HK-2 (cell line): Measurements from ENCODE around the gene ZNF326.
A peak's percentile ranks its signal among the peaks of the same experiment; 100 is the strongest.
"Not testable (repeated sequence)": the region's sequence is repeated elsewhere in the genome, so short reads cannot be mapped to it uniquely, and the experiment has no call there.

Experiments used
- DNase-seq: peaks from one replicate; pipeline ENCODE4 v3.0.0-alpha.2; 2018; ENCODE audit not compliant: unreplicated experiment

ZNF326 gene

DNA sequence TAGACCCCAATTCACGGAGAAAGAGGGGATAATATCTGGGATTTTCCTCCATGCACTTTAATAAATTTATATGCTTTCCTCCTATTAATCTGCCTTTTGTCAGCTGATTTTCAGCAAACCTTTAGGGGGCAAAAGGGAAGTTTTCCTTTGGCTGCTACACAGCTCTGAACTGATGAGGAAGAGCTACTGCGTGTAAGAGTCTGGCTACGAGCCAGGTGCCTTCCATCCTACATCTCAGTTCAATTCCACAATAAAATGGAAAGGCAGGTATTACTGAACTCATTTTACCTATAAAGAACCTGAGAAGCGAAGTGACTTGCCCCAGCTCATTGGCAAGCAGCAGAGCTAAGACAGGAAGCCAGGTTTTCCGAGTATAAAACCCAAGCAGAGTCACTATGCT lies 28.3 kb upstream of the ZNF326 start:
- no peak for DNase-seq

DNA sequence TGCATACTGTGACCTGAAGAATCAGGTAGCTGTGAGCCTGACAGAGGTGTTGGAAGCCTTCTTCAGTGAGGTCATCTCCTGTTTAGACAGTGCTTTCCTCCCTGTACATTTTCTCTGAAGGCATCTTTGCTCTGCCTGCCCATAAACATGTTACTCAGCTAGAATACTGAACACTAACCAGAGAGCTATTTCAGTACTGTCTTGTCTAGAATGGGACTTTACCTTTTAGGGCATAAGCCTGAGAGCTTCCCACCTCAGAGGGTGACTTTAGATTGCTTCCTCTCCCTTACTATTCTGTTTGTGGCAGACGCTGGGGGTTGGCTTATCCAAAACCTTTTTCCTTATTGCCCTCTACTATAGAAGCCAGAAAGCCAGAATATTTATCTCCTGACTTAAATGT lies 23.3 kb upstream of the ZNF326 start:
- no peak for DNase-seq

DNA sequence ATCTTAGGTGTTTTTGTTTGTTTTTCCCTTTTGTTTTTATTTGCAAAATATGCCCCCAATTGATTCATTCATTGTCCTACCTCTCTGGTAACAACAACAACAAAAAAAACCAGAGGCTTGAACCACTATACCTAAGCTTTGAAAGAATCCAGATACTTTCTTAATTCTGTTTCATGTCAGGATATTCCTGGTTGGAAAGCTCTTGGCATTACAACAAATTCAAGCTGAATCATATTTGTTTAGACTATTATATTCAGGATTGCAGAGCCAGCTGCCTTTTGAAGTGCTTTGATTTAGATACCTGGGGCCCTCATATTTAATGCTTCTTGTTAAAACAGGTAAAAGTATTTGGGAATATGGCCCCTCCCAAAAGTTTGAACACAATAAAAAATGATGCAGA lies 22.9 kb upstream of the ZNF326 start:
- DNase-seq = no peak

DNA sequence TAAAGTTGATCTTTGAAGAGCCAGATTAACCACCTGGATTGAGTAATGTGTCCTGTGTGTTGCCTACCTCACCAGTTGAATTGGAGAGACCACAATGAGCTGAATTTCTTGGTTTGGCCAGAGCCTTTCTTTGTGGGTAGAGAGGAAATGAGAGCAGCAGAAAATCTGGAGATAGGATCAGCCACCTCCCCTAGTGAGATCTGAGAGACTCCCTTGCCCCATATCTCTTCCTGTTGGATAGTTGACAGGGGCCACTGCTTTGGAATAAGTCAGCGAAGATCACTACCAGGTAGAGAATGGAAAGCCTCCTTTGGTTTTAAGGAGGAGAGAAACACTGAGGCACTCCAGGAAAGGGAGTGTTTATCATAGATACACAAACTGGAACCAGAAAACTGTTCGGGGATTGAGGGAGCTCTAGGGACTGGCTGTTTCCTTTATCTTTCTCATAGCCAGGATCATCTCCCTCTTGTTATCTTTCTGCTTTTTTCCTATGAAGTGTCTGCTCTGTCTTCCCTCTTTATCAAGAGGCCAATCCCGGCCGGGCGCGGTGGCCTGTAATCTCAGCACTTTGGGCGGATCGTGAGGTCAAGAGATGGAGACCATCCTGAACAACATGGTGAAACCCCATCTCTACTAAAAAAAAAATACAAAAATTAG lies 21.3 kb upstream of the ZNF326 start:
- DNase-seq = no peak

DNA sequence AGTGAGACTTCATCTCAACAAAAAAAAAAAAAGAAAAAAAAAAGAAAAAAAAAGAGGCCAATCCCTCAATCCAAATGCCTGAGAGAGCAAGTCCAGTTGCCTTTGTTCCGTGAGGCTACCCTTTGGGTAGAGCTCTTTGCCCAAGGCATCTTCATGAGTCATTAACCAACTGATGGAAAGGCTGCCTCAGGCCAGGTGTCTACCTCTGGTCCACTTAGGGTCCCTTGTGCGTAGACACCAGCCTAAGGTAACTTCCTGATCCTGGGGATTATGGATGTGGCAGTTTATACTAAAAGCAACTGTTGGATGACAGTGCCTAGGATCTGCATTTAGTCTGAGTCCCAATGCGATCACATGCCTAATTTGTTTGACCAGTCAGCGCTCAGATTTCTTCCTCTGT lies 20.7 kb upstream of the ZNF326 start:
- no peak for DNase-seq

DNA sequence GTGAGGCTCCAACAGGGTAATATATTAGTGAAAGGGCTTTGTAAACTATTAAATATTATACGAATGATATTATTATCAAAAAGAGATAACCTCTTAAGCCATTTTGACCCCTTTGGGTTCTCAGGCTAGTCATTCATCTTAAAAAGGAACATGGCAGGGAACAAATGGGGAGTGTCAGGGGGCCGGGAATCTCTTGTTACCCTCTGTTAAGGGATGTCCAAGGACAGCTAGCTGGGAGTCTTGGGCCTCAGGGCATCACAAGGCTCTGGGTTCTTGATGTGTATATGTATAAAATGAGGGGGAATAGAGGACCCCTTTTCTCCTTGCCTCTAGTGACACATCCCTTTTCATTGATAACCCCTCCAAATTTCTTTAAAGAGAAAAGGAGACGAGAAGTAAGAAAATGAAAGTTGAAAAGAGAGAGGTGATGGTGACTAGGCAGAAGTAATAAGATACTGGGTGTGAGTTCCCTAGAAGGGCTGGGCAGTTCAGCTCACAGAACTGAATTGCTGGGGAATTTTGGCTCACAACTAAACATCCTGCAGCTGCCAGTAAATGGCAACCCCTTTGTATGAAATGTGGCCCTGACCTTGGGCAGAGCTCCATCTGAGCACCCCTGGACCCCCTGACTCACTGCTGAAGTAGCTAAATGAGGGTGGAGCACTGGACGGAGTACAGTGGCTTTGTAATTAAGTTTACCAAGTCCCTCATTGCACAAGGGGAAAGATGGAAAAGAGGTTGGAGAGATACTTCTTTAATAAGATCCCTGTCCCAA lies 20.0 kb upstream of the ZNF326 start:
- no peak for DNase-seq

DNA sequence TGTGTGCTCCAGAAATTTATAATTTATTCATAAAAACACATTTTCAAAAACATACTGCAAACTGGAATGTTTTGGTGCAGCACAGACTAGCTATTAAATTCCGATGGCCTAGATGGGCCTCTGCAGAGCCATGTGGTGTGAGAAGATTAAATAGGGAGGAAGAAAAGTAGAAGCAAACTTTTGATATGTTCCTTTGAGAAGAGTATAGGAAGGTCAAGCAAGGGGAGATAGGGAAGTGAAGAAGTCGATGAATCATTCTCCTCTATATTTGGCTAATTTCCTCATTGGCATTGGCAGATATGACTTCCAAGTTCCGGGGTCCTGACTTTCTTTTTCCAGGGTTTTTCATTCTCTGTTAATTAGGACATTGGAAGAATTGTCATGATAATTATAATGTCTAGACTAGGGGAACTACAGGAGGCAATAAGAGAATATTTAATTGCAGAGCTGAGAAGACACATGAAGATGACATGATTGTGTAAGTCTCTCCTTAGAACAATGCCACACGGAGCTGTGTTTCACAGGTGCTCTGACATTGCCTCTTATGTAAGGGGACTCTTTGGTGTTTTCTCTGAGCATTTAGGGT lies 19.3 kb upstream of the ZNF326 start:
- no peak for DNase-seq

DNA sequence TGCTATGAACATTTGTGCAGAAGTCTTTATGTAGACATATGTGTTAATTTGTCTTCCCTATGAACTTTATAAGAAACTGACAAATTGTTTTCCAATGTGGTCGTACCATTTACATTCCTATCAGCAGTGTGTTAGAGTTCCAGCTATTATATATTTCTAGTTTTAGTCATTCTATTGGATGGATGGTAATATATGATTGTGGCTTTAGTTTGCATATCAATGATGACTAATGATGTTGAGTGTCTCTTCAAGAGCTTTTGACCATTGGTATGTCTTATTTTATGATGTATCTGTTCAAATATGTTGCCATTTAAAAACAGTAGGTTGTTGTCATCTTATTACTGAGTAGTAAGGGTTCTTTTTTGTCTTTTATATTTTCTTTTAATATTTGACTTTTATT lies 16.2 kb upstream of the ZNF326 start:
- no peak for DNase-seq

DNA sequence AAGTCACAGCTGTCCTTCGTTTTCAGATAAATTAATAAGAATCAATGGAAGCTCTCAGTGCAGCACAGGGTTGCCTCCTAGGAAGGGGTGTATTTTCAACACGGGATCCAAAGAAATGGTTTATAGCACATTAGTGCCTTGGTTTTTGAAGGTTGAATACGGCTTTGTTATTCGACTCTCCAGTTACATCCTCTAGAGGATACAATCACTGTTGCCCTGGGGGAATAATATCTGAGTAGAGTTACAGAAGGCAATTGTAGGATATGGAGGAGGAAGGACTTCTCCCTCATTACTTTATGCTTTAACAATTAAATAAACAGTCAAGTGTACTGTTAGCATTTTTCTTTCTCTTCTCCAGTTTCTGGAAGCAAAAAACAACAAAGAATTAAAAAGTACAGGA lies 14.3 kb upstream of the ZNF326 start:
- no peak for DNase-seq

DNA sequence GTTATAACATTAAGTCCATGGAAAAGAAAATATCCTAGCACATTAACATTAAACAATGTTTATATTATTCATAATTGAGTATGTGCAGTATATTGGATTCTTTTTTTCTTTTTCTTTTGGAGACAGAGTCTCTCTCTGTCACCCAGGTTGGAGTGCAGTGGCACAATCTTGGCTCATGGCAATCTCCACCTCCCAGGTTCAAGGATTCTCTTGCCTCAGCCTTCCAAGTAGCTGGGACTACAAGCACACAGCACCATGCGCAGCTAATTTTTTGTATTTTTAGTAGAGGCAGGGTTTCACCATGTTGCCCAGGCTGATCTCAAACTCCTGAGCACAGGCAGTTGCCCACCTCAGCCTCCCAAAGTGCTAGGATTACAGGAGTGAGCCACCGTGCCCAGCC lies 12.1 kb upstream of the ZNF326 start:
- DNase-seq = not testable (repeated sequence)

DNA sequence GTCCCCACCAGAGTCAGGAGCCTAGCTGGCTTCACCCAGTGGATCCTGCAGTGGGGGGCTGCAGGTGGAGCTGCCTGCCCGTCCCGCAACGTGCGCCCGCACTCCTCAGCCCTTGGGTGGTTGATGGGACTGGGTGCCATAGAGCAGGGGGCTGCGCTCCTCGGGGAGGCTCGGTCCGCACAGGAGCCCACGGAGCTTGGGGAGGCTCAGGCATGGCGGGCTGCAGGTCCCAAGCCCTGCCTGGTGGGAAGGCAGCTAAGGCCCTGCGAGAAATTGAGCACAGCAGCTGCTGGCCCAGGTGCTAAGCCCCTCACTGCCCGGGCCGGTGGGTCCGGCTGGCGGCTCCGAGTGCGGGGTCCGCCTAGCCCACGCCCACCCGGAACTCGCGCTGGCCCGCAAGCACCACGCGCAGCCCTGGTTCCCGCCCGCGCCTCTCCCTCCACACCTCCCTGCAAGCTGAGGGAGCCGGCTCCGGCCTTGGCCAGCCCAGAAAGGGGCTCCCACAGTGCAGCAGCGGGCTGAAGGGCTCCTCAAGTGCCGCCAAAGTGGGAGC lies 10.3 kb upstream of the ZNF326 start:
- DNase-seq = not testable (repeated sequence)

DNA sequence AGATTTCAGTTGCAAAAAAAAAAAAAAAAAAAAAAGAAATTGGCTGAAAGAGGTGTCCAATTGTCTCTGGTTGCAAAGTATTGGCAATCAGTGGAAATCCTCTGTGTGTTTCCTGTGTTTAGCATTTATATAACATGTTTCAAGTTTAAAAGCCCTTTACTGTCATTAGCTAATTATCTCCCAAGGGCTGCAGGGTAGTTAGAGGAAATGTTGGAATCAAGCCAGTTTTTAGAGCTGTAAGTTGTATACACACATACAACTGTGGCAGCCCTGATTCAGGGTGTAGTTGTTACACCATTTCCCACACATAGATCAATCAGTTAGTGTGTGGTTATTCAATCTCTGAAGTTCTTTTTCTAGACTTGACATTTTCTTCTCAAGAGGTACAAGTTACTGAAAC lies 8.9 kb upstream of the ZNF326 start:
- no peak for DNase-seq

DNA sequence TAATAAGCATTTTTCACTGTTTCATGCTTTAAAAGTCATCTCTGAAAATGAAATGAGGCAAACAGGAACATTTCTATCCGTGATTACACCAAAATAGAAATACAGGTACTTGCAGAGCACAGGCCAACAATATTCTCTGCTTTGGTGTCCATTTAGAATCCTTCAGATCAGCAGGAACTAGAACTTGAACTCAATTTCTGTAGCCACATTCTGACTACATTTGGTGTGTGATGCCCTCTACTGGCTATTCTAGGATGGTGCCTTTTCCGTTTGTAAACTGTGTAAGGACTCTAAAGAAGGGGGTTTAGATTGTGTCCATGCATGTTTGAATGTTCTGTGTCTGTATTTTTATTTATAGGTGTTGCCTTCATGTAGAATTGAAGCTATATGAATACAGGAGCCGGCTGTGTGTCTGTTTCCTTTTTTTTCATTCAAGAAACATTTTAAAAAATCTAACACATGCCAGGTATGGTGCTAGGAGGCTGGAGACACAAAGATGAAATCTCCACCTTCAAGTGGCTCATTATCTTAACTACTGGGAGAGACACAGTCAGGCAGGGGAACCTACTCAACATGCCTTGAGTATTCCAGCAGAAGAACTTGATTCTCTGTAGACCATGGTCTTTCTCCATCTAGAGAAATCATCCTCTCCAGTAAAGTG lies 7.6 kb upstream of the ZNF326 start:
- DNase-seq = peak; percentile 36

DNA sequence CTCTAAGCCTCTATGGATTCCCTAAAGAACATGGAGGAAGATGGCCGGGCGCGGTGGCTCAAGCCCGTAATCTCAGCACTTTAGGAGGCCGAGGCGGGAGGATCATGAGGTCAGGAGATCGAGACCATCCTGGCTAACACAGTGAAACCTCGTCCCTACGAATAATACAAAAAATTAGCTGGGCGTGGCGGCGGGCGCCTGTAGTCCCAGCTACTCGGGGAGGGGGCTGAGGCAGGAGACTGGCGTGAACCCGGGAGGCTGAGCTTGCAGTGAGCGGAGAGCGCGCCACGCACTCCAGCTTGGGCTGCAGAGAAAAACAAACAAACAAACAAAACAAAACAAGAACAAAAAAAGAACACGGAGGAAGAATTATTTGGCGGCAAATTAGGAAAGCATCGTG lies 5.8 kb upstream of the ZNF326 start:
- no peak for DNase-seq

DNA sequence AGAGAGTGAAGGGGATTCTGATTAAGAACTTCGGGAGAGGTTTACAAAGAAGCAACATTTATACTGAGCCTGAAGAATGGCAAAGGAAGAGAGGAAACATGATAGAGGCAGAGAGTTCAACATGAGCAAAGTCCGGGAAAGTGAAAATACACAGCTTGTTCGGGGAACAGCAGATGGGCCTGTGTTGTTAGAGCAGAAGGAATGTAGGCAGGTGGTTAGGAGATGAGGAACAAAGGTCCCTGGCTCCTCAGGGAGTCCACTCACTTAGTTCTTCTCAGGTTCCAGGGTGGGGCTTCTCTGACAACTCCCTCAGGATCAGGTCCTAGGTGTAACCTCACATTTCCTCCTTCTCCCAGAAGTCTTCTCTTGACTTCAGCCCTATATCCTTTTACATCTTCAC lies 5.1 kb upstream of the ZNF326 start:
- no peak for DNase-seq

DNA sequence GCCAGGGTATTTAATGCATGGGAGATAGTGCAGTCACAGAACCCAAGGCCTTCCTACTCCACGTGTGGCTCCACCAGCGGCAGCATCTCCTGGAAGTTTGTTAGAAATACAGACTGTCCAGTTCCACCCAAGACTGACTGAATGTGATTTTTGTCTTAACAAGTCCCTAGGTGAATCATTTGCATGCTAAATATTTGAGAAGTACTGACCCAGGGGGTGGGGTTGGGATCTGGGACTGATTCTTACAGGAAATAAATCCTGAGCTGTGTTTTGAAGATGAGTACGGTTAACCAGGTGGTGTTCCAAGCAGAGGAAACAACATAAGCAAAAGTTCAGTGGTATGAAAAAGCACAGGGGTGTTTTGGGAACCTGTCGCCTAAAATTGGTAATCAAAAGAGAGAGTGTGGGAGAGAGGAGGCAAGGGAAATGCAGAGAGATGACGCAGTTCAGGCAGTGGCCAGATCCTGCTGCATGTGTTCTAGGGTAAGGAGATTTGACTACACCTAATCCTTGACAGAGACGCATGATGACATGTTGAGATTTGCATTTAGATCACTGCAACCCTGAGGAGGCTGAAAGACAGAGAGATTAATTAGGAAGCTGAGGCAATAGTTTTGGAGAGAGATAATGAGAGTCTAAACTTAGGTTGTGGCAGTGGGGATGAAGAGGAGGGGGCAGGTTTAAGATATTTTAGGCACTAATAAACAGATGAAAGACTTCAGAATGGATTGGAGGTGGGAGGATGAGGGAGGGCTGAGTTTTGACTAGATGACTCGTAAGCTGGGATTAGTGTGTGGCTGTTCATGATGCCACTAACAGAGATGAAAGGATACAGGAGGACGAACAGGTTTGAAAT lies 3.7 kb upstream of the ZNF326 start:
- DNase-seq = no peak

DNA sequence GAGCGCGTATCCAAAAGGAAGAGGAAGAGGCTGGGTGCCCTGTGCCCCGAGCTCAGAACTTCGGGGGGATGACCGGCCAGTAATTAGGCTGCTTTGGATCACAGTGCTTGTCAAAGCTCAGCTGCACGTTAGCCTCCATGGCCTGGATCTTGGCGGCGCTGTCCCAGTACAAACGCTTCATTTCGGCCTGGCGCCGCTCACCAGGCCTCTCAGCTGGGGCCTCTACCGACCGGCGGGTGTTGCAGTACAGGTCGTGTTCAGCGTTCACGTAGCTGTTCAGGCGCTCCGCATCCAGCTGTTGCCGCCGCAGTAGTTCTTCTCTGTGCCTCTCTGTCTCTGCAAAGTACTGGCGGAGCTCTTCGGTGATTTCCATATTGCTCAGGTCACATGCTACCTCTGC lies 1.4 kb upstream of the ZNF326 start:
- DNase-seq = no peak

DNA sequence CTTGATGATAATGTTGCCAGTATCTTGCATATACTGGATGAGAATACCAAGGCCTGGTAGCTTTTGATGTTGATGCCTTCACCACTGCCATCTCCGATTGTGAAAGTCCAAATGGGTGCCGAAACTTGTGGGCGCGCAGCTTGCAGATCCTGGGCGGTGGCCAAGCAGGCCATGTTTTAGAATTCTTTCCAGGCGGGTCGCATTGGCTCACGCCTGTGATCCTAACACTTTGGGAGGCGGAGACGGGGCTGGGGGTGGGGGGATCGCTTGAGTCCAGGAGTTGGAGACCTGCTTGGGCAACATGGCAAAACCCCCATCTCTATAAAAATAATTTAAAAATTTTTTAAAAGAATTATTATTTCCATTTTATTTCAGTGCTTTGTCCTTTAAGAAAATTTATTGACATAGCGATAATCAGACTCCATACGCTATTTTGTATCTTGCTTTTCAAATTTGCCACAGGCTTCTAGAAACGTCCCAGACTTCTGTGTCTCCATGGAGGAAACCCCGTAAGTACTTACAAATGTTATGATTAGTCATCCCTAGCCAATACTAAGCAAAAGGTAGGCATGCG lies 592 bp upstream of the ZNF326 start:
- no peak for DNase-seq

DNA sequence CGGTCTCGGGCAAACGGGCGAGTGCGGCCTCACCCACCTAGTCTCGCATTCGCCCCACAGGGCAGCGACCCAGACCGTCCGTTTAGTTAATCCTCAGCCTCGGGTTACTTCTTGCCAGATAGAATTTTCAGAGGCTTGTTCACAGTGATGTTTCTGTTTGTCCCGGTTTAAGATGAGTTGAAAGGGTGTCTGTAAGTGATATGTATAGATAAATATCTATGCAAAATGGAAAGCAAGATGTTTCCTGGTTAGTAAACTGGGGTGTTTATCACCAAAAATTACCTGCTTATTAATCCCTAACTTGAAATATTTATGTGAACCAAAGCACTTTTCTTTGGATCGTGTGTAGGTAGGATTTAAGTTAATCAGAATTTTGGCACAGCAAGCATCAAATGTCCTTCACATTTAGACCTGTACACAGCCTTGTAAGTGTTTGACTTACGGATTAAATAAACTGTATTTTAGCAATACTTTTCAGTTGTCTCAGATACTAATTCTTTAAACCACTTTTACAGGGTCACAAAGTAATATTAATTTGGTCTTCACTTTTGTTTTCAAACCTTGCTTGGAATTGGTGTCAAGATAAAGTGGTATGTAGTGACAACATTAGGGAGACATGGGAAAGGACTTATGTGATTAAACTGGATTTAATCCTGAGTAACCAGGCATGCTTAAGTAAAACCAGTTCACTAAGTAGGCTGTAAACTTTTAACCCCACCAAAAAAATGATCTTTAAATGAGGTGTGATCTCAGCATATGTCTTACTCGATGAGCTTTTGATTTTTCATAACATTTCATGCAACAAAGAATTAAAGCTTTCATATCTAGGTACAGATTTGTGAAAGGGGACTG lies 914 bp downstream of the ZNF326 start:
- no peak for DNase-seq

DNA sequence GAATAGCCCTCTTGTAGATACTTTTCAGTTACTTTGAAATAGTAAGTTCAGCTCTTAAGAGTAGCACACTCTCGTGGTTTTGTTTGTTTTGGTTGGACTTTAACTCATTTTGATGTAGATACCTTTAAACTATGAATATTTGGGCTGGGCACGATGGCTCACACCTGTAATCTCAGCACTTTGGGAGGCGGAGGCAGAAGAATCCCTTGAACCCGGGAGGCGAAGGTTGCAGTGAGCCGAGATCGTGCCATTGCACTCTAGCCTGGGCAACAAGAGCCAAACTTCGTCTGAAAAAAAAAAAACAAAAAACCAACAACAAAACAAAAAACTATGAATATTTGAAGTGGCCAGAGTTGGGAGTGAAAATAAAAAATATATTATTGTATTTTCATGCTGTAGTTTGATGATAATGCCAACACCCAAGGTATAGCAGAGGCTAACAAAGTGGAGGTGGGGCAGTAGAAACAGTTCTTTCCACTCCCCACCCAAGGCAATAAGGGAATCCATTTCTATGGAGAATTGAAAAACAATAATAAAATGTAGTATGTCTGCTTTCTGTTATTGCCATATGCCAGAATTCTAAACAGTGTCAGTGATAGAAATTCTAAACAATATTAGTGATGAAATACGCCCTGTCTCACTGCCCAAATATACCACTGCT lies 1.7 kb downstream of the ZNF326 start:
- no peak for DNase-seq
